Loucy (cell line): Measurements from ENCODE around the gene CD276.

Experiments
- H2AFZ ChIP-seq: fragments of 200-600 bp; sonication (generic); 2 replicates; pipeline ENCODE4 v1.6.0; 2016; ENCODE audit warnings: antibody characterized with exemption, mild to moderate bottlenecking, low read length, moderate library complexity
- H3F3A ChIP-seq: fragments of 200-600 bp; 2 replicates; pipeline ENCODE4 v1.6.0; 2016; ENCODE audit warnings: antibody characterized with exemption, low read depth, mild to moderate bottlenecking
- H3K27me3 ChIP-seq: fragments of 200-600 bp; sonication (generic); 2 replicates; pipeline ENCODE4 v1.6.1; 2014; ENCODE audit warnings: low read length, mild to moderate bottlenecking; ENCODE audit not compliant: insufficient read depth, poor library complexity, severe bottlenecking
- H3K36me3 ChIP-seq: fragments of 200-600 bp; sonication (generic); 2 replicates; pipeline ENCODE4 v1.6.1; 2016; ENCODE audit warnings: low read length; ENCODE audit not compliant: insufficient read depth
- H3K4me1 ChIP-seq: fragments of 200-600 bp; sonication (generic); 2 replicates; pipeline ENCODE4 v1.5.1; 2014; ENCODE audit warnings: low read length, mild to moderate bottlenecking; ENCODE audit not compliant: insufficient read depth, poor library complexity, severe bottlenecking
- H3K4me2 ChIP-seq: fragments of 200-600 bp; sonication (generic); 2 replicates; pipeline ENCODE4 v1.6.0; 2014; ENCODE audit warnings: antibody characterized with exemption, low read length, low read depth, mild to moderate bottlenecking; ENCODE audit not compliant: poor library complexity, severe bottlenecking
- H3K4me3 ChIP-seq: fragments of 200-600 bp; sonication (generic); 2 replicates; pipeline ENCODE4 v1.5.1; 2014; ENCODE audit warnings: low read length, mild to moderate bottlenecking, mixed read lengths; ENCODE audit not compliant: poor library complexity, severe bottlenecking
- H3K79me2 ChIP-seq: fragments of 200-600 bp; sonication (generic); 2 replicates; pipeline ENCODE4 v1.6.1; 2014; ENCODE audit warnings: low read length; ENCODE audit not compliant: insufficient read depth
- H3K9ac ChIP-seq: fragments of 200-600 bp; sonication (generic); 2 replicates; pipeline ENCODE4 v1.6.0; 2014; ENCODE audit warnings: mild to moderate bottlenecking, low read depth, low read length, moderate library complexity; ENCODE audit not compliant: poor library complexity, severe bottlenecking
- H3K9me2 ChIP-seq: fragments of 200-600 bp; sonication (generic); replicated peaks from 2 replicates; pipeline ENCODE4 v1.6.1; 2016; ENCODE audit warnings: low read depth, low read length, mixed read lengths
- H3K9me3 ChIP-seq: fragments of 200-600 bp; sonication (generic); 2 replicates; pipeline ENCODE4 v1.6.1; 2014; ENCODE audit warnings: mild to moderate bottlenecking, antibody characterized with exemption, low read length, low read depth; ENCODE audit not compliant: insufficient read depth
- H4K20me1 ChIP-seq: fragments of 200-600 bp; sonication (generic); 2 replicates; pipeline ENCODE4 v1.6.0; 2014; ENCODE audit warnings: antibody characterized with exemption, low read length, mild to moderate bottlenecking; ENCODE audit not compliant: insufficient read depth, poor library complexity, severe bottlenecking
- EZH2phosphoT487 ChIP-seq: fragments of 200-600 bp; IDR thresholded peaks from 2 replicates; pipeline ENCODE4 v1.6.1; 2018; ENCODE audit warnings: antibody characterized with exemption, mild to moderate bottlenecking, moderate library complexity, borderline replicate concordance
- TF ChIP-seq, protein P1 (sequence below): fragments of 200-600 bp; sonication (generic); conservative IDR thresholded peaks from 2 replicates; pipeline ENCODE4 v1.5.1; 2014; ENCODE audit warnings: mild to moderate bottlenecking, antibody characterized with exemption, low read length

Gene CD276

DNA sequence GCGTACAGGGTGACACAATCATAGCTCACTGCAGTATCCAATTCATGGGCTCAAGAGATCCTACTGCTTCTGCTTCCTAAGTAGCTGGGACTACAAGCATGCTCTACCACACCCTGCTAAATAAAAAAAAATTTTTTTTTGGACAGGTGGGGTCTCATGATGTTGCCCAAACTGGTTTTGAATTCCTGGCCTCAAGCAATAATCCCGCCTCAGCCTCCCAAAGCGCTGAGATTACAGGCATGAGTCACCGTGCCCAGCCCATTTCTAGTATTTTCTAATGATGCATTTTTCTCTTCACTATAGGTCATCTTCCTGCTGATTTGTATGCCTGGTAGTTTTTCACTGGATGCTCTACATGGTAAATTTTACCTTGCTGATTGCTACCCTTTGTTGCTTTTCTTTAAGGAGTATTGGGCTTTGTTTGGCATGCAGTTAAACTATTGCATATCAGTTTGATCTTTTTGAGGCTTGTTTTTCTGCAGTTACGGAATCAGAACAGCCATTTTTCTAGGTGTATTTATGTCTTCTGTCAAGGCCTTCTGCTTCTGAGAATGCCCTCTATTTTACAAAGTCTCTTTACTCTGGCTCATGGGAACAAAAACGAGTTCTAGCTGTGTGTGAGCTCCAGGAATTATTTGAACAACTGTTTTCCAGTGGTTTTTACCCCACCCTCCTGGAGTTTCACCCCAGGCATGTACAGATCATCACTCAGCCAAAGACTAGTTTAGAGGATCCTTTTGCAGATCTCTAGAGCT, 36.7 kb upstream of the CD276 start:
- Histone ChIP-seq H3K36me3 (no peaks in the 10 kb centered on the region), H2AFZ (no peak overlapping the region), H4K20me1 (no peaks in the 10 kb centered on the region), H3K27me3 (no peaks in the 10 kb centered on the region), H3F3A (no peaks in the 10 kb centered on the region), H3K9me3 (no peaks in the 10 kb centered on the region), H3K4me1 (no peaks in the 10 kb centered on the region), H3K4me3 (no peak overlapping the region), H3K9ac (no peak overlapping the region), H3K4me2 (no peak overlapping the region), H3K9me2 (no peaks in the 10 kb centered on the region), H3K79me2 (no peaks in the 10 kb centered on the region)
- TF ChIP-seq, protein P1, sequence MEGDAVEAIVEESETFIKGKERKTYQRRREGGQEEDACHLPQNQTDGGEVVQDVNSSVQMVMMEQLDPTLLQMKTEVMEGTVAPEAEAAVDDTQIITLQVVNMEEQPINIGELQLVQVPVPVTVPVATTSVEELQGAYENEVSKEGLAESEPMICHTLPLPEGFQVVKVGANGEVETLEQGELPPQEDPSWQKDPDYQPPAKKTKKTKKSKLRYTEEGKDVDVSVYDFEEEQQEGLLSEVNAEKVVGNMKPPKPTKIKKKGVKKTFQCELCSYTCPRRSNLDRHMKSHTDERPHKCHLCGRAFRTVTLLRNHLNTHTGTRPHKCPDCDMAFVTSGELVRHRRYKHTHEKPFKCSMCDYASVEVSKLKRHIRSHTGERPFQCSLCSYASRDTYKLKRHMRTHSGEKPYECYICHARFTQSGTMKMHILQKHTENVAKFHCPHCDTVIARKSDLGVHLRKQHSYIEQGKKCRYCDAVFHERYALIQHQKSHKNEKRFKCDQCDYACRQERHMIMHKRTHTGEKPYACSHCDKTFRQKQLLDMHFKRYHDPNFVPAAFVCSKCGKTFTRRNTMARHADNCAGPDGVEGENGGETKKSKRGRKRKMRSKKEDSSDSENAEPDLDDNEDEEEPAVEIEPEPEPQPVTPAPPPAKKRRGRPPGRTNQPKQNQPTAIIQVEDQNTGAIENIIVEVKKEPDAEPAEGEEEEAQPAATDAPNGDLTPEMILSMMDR, result no peak
- TF ChIP-seq EZH2phosphoT487, result no peak

DNA sequence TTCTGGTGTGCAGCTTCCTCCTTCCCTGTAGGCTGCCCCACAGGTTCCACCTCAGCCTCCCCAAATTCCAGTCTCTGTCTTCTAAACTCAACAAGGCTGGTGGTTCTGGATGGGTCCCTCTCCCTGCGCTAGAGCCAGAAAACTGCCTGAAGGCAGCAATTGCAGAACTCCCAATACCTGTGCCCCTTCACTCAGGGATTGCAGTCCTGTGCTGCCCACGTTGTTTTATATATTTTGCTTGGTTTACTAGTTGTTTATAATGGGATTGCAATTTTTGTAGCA, 36.2 kb upstream of the CD276 start:
- Histone ChIP-seq H3K27me3 (no peaks in the 10 kb centered on the region), H3K9ac (no peak overlapping the region), H3K4me1 (no peaks in the 10 kb centered on the region), H3K36me3 (no peaks in the 10 kb centered on the region), H4K20me1 (no peaks in the 10 kb centered on the region), H3K79me2 (no peaks in the 10 kb centered on the region), H3F3A (no peaks in the 10 kb centered on the region), H3K9me3 (no peaks in the 10 kb centered on the region), H2AFZ (no peak overlapping the region), H3K4me2 (no peak overlapping the region), H3K4me3 (no peak overlapping the region), H3K9me2 (no peaks in the 10 kb centered on the region)
- TF ChIP-seq EZH2phosphoT487, result no peak
- TF ChIP-seq, protein P1, result no peak

DNA sequence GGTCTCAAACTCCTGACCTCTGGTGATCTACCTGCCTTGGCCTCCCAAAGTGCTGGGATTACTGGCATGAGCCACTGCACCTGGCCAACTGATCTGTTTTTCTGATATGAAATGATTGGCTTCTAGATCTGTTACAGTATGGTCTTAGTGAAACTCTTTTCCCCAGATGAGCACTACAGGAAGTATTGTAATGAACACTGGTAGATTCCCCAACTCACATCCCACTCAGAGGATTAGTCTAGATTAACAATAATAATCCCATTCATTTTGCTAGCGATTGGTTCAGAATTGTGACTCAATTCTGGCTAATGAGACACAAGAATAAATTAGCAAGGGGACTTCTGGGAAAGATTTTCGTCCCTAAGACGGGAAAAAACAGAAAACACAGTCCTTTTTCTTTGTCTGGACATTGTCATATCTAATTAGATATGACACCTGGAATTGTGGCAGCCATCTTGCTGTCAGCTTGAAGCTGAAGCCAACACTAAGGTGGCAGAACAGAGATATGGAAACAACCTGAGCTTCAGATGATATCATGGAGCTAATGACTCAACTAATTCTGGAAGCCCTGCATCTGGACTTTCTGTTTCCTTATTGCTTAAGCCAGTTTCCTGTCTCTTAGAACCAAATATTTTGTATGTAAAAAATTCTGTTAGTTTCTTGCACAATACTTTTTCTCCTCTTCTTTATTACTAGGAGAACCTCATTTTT, 33.6 kb upstream of the CD276 start:
- no peak for TF ChIP-seq EZH2phosphoT487
- H4K20me1 ChIP-seq, result no peaks in the 10 kb centered on the region
- no peak overlapping the region for H3K4me2 ChIP-seq
- H2AFZ ChIP-seq, result no peak overlapping the region
- H3K4me1 ChIP-seq, result no peaks in the 10 kb centered on the region
- no peaks in the 10 kb centered on the region for H3K36me3 ChIP-seq
- no peak overlapping the region for H3K9ac ChIP-seq
- no peak overlapping the region for H3K4me3 ChIP-seq
- H3K9me3 ChIP-seq, result no peaks in the 10 kb centered on the region
- no peaks in the 10 kb centered on the region for H3K27me3 ChIP-seq
- no peaks in the 10 kb centered on the region for H3F3A ChIP-seq
- no peaks in the 10 kb centered on the region for H3K79me2 ChIP-seq
- no peaks in the 10 kb centered on the region for H3K9me2 ChIP-seq

DNA sequence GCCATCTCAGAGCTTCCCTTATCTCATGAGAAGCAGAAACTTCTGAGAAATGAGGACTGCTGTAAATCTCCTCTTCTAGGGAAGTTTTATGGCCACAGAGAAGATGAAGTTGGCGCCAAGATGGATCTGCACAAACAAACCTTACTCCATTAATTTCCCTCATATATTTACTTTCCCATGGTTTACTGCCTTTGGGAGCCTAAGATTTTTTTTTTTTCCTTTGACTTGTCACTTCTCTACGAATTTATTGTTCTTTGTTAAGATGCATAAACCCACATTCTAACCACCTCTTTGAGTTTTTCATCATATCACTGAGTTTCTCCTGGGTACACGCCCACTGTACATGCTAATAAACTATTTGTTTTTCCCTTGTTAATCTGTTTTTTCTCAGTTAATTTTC, 29.5 kb upstream of the CD276 start:
- H3K4me2 ChIP-seq, result no peak overlapping the region
- H3K27me3 ChIP-seq, result no peaks in the 10 kb centered on the region
- no peaks in the 10 kb centered on the region for H3K79me2 ChIP-seq
- H3K9me2 ChIP-seq, result no peaks in the 10 kb centered on the region
- no peaks in the 10 kb centered on the region for H3K9me3 ChIP-seq
- no peaks in the 10 kb centered on the region for H4K20me1 ChIP-seq
- no peak overlapping the region for H3K9ac ChIP-seq
- no peaks in the 10 kb centered on the region for H3F3A ChIP-seq
- no peaks in the 10 kb centered on the region for H3K36me3 ChIP-seq
- TF ChIP-seq, protein P1, result no peak
- no peak for TF ChIP-seq EZH2phosphoT487
- no peak overlapping the region for H3K4me3 ChIP-seq
- H3K4me1 ChIP-seq, result no peaks in the 10 kb centered on the region
- no peak overlapping the region for H2AFZ ChIP-seq
